Measurements from ENCODE around the gene XRCC1. TPM values are rescaled to one million over a fixed set of nuclear protein-coding genes. Genes with fewer than 3 reads are reported as not detected.

The XRCC1 gene
- total RNA-seq, 3 donors from 2014 or later: 21.0 to 30.6 (median 29.0) TPM

DNA sequence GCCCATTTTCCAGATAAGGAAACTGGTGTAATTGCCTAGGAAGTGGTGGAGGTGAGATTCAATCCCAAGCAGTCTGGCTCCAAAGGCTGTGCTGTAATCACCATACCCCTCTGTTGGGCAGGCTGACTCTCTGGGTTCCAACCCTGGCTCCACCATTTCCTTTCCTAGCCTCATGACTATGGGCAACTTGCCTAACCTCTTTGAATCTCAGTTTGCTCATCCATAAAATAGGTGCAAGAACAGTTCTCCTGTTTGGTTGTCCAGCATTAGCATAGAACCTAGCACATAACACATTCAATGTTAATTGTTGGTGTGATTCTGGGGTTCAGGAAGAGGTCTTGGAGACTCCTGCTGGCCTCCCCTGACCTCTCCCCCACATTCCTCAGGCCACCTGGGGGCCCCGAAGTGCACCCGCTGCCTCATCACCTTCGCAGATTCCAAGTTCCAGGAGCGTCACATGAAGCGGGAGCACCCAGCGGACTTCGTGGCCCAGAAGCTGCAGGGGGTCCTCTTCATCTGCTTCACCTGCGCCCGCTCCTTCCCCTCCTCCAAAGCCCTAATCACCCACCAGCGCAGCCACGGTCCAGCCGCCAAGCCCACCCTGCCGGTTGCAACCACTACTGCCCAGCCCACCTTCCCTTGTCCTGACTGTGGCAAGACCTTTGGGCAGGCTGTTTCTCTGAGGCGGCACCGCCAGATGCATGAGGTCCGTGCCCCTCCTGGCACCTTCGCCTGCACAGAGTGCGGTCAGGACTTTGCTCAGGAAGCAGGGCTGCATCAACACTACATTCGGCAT, 23.3 kb upstream of the XRCC1 start:
- TF ChIP-seq POLR2AphosphoS5 (IDR thresholded peaks at IDR 0.05) (no peak), POLR2A (IDR thresholded peaks at IDR 0.05) (no peak)
- TF ChIP-seq, protein P1, sequence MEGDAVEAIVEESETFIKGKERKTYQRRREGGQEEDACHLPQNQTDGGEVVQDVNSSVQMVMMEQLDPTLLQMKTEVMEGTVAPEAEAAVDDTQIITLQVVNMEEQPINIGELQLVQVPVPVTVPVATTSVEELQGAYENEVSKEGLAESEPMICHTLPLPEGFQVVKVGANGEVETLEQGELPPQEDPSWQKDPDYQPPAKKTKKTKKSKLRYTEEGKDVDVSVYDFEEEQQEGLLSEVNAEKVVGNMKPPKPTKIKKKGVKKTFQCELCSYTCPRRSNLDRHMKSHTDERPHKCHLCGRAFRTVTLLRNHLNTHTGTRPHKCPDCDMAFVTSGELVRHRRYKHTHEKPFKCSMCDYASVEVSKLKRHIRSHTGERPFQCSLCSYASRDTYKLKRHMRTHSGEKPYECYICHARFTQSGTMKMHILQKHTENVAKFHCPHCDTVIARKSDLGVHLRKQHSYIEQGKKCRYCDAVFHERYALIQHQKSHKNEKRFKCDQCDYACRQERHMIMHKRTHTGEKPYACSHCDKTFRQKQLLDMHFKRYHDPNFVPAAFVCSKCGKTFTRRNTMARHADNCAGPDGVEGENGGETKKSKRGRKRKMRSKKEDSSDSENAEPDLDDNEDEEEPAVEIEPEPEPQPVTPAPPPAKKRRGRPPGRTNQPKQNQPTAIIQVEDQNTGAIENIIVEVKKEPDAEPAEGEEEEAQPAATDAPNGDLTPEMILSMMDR (IDR thresholded peaks at IDR 0.05): no peak
- Histone ChIP-seq H3K9me3 (no peaks in the 10 kb centered on the region), H3K4me3 (no peak overlapping the region), H3K36me3 (no peaks in the 10 kb centered on the region), H3K27me3 (no peaks in the 10 kb centered on the region), H3K27ac (peak overlapping the region in 1 of 2 donors; percentile 21), H3K4me1 (peaks cover 9 to 13% of the 10 kb centered on the region in 2 donors)
- intact Hi-C loops (cut with DNase I; ENCODE audit: low total_unique reads): loop anchor here (10.0 kb wide), 1 partner anchor 64 kb away; the partner anchor contains the start of gene ZNF575
- no peak for DNase-seq (ENCODE audit: low spot score in 2 of 2)

DNA sequence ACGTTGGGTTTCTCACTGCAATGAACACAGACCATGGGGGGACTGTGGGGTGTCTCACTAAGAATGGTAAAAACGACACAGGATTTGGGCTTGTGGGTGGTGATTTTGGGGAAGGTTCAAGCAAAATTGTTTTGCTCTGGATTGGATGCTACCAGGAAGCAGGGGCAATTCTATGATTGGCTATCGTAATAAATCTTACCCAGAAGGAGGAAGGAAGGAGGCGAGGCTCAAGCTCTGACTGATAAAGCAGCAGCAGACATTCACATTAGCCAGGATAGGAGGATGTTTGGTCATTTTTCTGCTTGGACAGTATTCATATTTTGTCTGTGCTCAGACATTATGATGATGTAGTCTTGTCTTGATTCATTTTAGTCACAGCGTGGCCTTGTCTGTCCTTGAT, 22.5 kb upstream of the XRCC1 start:
- no peak for DNase-seq (ENCODE audit: low spot score in 2 of 2)
- peaks cover 6% of the 10 kb centered on the region for H3K36me3 ChIP-seq
- H3K27ac ChIP-seq: peak overlapping the region; percentile 21 to 98
- peaks cover 9 to 13% of the 10 kb centered on the region in 2 donors for H3K4me1 ChIP-seq
- TF ChIP-seq POLR2A (IDR thresholded peaks at IDR 0.05) (no peak), POLR2AphosphoS5 (IDR thresholded peaks at IDR 0.05) (no peak)
- TF ChIP-seq, protein P1 (IDR thresholded peaks at IDR 0.05): no peak
- intact Hi-C loops (cut with DNase I; ENCODE audit: low total_unique reads): loop anchor here (10.0 kb wide), 1 partner anchor 63 kb away; the partner anchor contains the start of gene ZNF575
- H3K9me3 ChIP-seq: no peaks in the 10 kb centered on the region
- H3K27me3 ChIP-seq: no peaks in the 10 kb centered on the region
- H3K4me3 ChIP-seq: peak overlapping the region in 1 of 3 donors; percentile 75

DNA sequence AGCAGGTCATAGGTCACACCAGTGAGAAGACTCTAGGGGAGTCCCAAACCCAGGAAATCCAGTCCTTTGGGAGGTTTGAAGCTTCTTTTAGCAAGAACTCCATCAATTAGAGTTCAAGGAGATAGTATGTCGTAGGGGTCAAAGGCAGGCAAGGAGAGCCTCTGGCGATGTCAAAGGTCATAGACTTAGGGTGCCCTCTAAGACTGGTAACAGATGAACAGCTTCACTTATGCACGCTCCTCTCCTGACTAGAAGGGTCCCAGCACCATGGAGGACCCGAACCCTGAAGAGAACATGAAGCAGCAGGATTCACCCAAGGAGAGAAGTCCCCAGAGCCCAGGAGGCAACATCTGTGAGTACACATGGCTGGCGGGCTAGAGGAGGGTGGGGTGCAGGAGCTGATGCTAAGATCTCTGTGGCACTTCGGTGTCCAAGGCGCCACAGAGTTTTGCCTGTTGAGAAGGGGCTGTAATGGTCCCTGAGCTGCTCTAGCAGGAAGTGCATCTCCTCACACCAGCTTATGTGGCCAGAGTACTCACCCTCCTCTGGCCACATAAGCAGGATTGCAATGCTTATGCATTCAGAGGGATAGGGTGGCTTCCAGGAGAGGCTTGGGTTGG, 21.6 kb upstream of the XRCC1 start:
- intact Hi-C loops (cut with DNase I; ENCODE audit: low total_unique reads): loop anchor here (10.0 kb wide), 1 partner anchor 62 kb away; the partner anchor contains the start of gene ZNF575
- peaks cover 9 to 13% of the 10 kb centered on the region in 2 donors for H3K4me1 ChIP-seq

DNA sequence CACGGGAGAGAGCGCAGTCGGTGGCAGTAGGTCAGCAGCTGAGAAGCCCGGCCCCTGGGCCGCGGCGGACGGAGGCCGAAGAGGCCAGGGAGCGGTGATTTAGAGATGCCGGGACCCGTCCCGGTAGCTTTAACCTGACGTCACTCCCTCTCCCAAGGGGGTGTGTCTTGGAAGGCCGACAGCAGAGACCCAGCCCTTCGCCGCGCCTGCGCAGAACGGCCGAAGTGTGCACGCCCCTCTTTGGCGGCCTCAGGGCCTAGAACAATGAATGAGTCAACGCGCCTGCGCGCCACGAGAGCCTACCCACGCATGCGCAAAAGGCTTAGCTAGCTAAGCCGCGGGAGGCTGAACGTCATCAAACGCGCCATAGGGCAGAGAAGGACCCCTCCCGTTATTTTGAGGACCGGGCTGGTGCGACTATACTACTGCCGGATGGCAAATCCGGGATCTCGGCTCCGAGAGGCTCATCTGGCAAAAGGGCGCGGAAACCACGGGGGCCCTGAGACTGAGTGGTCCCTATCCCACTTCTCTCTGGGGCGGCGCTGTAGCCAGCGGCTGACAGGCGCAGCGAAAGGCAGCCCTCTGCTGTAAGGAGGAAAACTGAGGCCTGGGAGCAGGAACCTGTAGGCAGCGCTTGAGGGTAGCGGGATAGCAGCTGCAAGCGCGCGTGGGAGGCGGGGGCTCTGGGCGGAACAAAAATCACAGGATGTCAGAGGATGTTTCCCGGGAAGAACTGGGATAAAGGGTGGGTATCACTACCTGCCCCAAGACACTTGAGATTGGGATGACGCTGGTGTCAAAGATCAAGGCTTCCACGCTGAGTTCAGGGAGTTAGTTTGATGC, 20.9 kb upstream of the XRCC1 start, which contains the start of the genes IRGQ and ZNF576:
IRGQ (minus strand) TSS at position 136 of the 843 bp plus-strand sequence. CDS start 796 bp downstream, outside the sequence.
ZNF576 (plus strand) TSS at position 597 of the 843 bp plus-strand sequence. CDS start 514 bp downstream, outside the sequence.
- TF ChIP-seq POLR2A (IDR thresholded peaks at IDR 0.05): peak; percentile 75
- TF ChIP-seq POLR2AphosphoS5 (IDR thresholded peaks at IDR 0.05): peak; percentile 77 to 94 (median 85)
- TF ChIP-seq, protein P1 (IDR thresholded peaks at IDR 0.05): peak in 2 of 3 donors; percentile 19 to 25
- Histone ChIP-seq H3K4me1 (peaks cover 9 to 13% of the 10 kb centered on the region in 2 donors), H3K27me3 (no peaks in the 10 kb centered on the region), H3K9me3 (no peaks in the 10 kb centered on the region), H3K36me3 (peaks cover 6% of the 10 kb centered on the region), H3K27ac (peak within 1 kb of the TSS; percentile 98), H3K4me3 (peak within 1 kb of the TSS; percentile 66 to 75 (median 71))
- intact Hi-C loops (cut with DNase I; ENCODE audit: low total_unique reads): loop anchor here (10.0 kb wide), 1 partner anchor 61 kb away; the partner anchor contains the start of gene ZNF575
- DNase-seq (ENCODE audit: low spot score in 2 of 2): peak; percentile 100

More for the DNA sequence above, 21.6 kb upstream of the XRCC1 start:
- TF ChIP-seq, protein P1 (IDR thresholded peaks at IDR 0.05): no peak
- TF ChIP-seq POLR2AphosphoS5 (IDR thresholded peaks at IDR 0.05) (no peak), POLR2A (IDR thresholded peaks at IDR 0.05) (no peak)
- Histone ChIP-seq H3K27me3 (no peaks in the 10 kb centered on the region), H3K4me3 (peak overlapping the region; percentile 66 to 75 (median 71)), H3K27ac (peak overlapping the region; percentile 98), H3K36me3 (peaks cover 6% of the 10 kb centered on the region), H3K9me3 (no peaks in the 10 kb centered on the region)
- DNase-seq (ENCODE audit: low spot score in 2 of 2): no peak

Measured in breast epithelium (tissue), 4 donors.